HG03442 (cell line): Measurements from ENCODE around the gene MS4A14.
"Not testable (repeated sequence)": the region's sequence is repeated elsewhere in the genome, so short reads cannot be mapped to it uniquely, and the experiment has no call there.

Experiments
- ATAC-seq: cut with Tn5 transposase; IDR thresholded peaks from one replicate; pipeline ENCODE4 v1.9.1; 2021; ENCODE audit warnings: mild to moderate bottlenecking, moderate library complexity; ENCODE audit not compliant: unreplicated experiment

MS4A14 gene

DNA sequence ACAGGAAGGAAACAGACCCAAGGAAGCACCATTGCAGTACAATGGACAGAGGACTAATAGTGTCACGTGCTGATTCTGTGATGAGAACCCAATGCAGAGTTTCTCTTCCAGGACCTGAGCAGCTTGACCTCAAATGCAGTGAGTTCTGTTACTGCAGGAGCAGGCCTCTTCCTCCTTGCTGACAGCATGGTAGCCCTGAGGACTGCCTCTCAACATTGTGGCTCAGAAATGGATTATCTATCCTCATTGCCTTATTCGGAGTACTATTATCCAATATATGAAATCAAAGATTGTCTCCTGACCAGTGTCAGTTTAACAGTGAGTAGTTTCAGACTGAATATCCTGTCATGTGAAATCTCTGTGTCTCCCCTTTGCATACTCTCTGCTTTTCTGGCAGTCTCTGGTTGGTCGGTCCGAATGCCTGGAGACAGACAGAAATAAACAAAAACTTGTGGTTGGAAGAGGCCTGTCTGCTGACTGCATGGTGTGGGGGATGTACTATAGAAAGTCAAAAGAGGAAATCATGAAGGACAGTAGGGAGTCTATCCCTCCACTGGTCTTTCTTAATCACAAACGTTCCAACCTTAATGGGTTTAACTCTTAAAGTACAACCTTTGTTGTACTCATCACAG lies 6.9 kb upstream of the MS4A14 start:
- ATAC-seq = peak; percentile 89

DNA sequence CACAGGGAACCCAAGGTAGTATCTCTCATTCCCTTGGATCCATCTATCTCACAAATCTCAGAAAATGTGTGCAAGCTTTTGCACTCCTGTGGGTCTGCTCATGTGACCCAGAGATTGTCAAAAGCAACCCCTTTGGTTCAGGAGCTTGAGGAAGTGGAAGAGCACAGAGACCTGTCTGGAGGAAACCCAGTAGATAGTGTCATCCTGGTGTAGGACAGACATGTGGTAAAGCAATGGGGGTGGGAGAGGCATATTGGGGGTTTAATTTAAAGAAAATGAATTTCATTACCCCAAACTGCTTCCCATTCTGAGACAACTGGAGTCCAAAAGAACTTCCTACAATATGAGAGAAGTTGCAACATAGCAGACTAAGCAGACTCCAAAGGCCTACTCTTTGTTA lies 5.8 kb upstream of the MS4A14 start:
- no peak for ATAC-seq

DNA sequence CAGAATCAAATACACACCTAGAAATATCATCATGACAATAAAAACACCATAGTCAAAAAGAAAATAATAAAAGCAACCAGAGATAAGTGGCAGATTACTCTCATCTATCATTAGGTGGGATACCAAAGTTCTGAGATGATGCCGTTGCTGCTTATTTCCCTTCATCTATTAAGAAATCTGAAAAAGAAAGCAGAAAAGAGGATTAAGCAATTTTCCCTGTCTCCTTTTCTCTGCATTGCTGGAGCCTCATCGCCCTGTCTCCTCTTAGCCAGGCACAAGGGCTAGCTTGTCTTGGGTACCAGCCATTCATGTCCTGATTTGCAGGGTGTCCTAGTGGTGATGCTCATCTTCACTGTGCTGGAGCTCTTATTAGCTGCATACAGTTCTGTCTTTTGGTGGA lies 3.9 kb upstream of the MS4A14 start:
- ATAC-seq = no peak

DNA sequence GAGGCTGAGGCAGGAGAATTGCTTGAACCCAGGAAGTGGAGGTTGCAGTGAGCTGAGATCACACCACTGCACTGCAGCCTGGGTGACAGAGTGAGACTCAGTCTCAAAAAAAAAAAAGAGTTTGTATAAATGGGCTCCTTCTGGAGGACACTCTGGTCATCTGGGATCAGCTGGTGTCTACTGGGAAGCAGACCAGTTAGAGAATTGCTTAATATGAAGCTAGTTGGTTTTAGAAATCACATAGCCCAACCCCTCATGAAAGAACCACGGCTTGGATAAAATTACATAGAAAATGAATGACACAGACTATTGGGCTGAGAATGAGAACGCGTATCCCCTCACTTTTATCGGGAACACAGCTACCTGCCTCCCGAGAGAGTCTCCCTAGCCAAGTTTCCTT lies 3.2 kb upstream of the MS4A14 start:
- no peak for ATAC-seq

DNA sequence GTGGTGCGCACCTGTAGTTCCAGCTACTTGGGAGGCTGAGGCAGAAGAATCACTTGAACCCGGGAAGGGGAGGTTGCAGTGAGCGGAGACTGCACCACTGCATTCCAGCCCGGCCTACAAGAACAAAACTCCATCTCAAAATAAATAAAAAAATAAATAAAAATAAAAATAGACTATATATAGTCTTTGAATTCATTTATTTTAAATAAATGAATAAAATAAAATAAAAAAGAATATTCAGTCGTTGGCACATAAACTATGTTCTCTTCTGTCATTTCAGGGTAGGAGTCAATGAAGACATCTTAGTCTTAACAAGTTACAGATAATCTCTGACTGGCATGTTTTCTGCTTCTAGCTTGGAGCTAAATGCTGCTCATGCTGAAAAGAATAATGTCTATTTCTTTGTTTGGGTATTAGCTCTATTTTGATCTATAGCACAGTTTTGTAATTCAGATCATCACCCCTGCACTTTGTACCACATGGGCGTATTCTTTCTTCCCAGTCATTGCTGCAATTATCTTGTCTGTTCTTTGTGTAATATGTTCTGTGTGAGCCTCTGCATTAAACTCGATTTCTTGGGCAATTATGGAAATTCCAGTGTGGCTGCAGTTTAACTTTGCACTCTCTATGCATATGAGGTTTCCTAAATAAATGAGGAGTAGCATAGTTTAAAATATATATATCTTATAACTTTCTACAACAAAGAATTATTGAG lies 1.4 kb upstream of the MS4A14 start:
- no peak for ATAC-seq

DNA sequence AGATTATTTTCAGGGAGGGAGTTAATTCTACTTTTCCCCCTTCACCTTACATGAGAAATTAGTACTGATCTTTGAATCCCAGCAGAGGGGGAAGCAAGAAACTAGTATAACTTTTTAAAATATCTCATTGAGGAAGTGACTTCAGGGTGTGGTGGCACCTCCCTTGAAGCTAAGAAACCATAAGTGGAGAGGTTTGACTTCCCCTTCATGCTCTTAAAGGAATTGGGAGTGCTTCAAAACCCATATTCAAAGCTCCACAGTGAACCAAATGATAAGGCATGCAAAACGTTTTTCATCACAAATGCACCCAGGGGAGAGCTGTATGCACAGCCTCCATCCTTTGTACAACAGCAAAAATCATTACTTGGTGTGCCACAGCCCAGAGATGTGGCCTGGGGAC lies 540 bp downstream of the MS4A14 start:
- ATAC-seq = peak; percentile 58

DNA sequence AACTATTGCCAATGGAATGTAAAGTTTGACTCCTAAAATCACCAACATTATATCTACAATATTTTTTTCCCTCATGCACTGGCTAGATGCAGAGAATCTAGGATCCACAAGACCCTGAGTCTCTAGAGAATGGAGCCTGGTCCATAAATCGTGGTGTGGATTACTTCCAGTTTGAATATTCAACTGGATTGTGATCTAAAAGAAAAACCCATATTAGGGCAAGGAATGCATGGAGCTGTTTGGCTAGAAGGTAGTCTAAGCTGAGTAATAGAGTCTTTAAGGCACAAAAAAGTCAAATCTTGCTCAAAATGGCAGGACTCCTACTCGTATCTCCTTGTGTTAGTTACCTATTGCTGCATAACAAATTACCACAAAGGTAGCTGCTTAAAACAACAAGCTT lies 23.8 kb downstream of the MS4A14 start:
- ATAC-seq = no peak

DNA sequence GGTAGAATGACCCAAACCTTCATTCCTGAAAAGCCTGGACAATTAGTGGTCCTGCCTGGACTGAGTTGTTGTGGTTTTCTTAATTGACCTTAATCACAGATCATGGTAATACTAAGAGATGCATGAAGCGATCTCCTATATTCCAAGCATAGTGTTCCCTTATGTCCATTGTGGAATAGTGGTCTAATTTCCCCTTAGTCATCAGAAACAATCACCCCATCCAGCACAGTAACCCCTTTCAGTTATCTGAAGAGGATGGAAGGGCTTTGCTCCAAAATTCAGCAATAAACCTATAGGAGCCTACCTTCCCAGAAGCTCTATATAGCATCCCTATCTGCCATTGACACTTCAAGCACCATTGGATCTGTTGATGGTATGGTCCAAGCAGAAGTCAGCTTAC lies 26.4 kb downstream of the MS4A14 start:
- ATAC-seq = no peak

DNA sequence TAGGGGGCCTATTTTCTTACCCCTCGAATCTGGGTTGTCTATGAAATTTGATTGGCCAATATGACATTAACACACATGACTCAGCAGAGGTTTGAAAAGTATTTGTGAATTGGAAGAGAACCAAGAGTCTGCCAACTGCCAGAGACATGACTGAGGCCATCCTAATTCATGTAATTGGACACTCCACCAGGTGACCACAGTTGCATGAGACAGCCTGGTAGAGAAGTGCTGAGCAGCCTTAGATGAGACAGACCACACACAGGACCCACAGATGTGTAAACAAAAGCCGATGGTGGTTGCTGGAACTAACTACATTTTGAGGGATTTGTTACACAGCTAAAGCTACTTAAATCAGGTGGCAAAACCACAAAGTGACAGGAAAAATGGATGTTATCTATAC lies 32.3 kb downstream of the MS4A14 start:
- ATAC-seq = no peak

DNA sequence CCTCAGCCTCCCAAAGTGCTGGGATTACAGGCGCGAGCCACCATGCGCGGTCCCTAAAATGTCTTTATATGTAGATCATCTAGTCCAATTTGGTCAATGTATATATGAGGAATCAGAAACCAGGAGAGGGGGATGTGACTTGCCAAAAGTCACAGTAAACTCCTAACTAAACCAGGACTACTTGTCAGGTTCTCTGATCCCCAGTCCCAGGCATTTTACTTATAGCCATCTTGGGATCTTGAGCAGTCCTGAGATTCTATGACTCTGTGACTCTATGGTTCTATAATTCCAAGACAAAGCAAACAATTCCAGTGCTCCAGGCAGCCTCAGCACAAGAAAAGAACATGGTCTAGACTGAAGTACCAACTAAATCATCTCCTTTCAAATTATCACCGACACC lies 33.0 kb downstream of the MS4A14 start, which contains the start of gene MS4A5:
Gene MS4A5 (plus strand): TSS at position 301 of the 400 bp plus-strand sequence. CDS start 103 bp downstream, outside the sequence.
- ATAC-seq = no peak

DNA sequence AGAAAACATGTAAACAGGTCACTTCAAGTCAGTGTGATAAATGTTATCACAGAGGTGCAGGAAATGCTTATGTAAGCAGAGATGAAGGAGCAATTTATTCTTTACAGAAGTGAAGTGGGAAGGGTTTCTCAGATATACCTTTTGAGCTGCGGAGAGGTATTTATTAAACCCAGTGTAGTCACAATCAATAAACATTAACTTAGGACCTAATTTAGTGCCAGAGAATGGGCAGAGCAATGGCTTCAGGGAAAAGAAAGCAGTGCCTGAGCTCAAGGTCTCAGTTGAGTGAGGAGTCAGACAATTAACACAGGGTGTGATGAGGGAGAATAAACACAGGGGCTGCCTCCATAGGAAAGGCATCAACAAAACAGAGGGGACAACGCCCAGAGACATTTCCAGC lies 35.0 kb downstream of the MS4A14 start:
- ATAC-seq = no peak

DNA sequence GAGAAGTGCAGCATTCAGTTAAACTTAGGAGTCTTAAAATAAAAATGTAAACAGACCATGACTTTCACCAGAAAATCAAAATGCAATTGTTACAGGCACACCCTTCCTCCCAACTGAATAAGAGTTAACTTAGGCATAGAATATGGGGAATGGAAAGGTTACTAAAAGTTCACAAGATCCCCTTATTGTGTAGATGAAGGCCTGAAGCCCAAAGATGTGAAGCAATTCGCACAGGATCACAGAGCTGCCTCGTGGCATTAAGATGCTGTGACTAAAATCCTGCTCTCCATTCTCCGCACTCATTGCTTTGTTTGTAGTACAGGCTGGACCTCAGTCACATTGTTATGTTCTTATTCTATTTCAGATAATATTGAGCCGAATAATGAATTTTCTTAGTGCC lies 37.1 kb downstream of the MS4A14 start:
- no peak for ATAC-seq

DNA sequence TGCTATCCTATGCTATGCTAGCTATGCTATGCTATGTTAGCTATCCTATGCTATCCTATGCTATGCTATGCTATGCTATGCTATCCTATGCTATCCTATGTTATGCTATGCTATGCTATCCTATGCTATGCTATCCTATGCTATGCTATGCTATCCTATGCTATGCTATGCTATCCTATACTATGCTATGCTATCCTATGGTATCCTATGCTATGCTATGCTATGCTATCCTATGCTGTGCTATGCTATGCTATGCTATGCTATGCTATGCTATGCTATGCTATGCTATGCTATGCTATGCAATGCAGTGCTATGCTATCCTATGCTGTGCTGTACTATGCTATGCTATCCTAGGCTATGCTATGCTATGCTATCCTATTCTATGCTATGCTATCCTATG lies 50.8 kb downstream of the MS4A14 start:
- ATAC-seq = no peak

DNA sequence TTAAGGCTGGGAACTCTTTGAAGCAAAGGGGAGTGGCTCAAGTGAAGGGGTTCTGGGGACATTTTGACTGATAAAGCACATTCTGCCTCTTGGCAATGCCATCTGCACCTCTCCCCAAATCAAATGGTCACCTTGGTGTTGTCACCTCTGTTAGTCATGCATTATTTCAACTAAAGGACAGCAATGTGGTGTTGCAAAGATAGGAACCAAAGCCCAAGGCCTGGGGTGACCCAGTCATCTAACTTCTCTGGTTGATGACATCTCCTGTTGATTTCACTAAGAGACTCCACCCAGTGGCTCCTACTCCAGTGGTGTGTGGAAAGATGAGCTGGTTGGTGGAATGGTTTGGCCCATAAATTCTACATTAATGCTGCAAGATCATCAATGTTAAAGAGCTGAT lies 51.6 kb downstream of the MS4A14 start:
- ATAC-seq = no peak

DNA sequence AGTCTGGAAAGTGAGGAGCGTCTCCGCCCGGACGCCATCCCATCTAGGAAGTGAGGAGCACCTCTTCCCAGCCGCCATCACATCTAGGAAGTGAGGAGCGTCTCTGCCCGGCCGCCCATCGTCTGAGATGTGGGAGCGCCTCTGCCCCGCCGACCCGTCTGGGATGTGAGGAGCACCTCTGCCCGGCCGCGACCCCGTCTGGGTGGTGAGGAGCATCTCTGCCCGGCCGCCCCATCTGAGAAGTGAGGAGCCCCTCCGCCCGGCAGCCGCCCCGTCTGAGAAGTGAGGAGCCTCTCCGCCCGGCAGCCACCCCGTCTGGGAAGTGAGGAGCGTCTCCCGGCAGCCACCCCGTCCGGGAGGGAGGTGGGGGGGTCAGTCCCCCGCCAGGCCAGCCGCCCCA lies 54.9 kb downstream of the MS4A14 start:
- ATAC-seq = not testable (repeated sequence)

DNA sequence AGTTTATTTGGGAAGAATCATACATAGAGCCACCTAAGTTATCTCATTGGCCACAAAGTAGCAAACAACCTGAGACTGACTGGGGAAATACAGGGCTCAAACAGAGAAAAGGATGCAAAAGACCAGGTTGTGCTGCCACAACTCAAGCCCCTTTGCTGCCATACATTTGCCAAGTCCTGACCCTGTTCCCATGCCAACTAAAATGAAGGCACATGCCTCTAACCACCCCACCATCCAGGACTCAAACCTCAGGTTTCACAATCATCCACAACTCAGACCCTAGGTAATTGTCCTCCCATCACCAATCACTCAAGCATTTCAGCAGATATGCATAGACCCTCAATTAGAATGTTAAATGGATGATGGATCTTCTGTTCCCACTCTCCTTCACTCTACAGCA lies 58.0 kb downstream of the MS4A14 start:
- ATAC-seq = no peak

DNA sequence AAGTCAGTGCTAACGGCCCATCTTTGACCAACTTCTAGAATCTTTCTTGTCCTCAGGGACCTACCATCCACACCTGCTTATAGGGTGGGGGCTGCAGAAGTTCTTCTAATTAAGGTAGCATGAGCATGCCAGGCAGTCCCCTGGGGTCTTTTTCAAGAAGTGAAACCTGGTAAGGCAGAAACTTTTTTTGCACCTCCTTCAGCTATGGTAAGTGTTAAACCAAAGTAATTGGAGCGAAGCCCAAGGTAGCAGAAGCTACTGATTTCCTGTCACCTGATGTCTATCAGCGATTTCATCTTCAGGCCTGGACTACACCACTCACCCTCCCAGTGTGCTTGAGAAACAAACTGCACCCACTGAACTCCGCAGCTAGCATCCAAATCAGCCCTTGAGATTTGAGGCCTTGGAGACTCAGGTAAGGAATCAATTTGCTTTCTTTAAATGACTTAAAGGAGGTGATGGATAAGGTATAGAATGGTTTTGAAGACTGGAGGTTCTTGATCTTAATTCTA lies 59.3 kb downstream of the MS4A14 start, which contains the start of gene MS4A1:
Gene MS4A1 (plus strand): TSS at position 317 of the 512 bp plus-strand sequence. CDS start 6,528 bp downstream, outside the sequence.
- ATAC-seq = peak; percentile 78

DNA sequence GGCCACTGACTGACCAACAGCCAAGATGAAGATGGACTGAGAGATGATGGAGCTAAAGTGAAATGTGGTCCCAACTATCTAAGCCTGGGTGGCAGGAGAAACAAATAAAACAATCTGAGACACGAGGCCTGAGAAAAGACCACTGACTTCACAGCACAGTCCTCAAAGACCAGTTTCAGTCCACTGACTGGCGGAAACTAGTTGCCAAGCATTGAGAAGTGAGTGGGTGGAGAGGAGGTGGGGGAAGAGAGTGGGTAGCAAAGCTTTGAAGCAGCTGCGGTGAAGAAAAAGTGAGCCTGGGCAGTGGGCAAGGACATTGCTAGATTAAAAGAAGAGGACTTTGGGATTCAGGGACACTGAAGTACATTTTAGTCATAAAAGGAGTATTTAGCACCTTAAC lies 61.3 kb downstream of the MS4A14 start:
- ATAC-seq = peak; percentile 36

DNA sequence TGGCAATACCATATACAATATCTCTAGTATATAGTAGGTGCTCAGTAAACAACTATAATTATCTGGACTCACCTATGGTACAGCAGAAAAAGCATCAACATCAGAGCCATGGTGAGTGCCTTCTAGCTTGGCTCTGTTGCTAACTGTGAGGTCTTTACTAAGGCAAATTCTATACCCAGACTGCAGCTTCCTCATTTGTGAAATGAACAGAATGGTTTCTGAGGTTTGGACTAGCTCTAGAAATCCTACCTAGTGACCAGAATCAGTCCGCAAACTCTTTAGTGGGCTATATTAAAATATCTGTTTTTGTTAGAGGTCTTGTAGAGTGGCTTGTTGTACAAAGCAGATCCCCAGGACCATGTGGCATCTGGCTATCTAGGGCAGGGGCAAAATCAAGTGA lies 63.1 kb downstream of the MS4A14 start:
- no peak for ATAC-seq
